ENCODE measurements around the gene FRAS1.

DNA sequence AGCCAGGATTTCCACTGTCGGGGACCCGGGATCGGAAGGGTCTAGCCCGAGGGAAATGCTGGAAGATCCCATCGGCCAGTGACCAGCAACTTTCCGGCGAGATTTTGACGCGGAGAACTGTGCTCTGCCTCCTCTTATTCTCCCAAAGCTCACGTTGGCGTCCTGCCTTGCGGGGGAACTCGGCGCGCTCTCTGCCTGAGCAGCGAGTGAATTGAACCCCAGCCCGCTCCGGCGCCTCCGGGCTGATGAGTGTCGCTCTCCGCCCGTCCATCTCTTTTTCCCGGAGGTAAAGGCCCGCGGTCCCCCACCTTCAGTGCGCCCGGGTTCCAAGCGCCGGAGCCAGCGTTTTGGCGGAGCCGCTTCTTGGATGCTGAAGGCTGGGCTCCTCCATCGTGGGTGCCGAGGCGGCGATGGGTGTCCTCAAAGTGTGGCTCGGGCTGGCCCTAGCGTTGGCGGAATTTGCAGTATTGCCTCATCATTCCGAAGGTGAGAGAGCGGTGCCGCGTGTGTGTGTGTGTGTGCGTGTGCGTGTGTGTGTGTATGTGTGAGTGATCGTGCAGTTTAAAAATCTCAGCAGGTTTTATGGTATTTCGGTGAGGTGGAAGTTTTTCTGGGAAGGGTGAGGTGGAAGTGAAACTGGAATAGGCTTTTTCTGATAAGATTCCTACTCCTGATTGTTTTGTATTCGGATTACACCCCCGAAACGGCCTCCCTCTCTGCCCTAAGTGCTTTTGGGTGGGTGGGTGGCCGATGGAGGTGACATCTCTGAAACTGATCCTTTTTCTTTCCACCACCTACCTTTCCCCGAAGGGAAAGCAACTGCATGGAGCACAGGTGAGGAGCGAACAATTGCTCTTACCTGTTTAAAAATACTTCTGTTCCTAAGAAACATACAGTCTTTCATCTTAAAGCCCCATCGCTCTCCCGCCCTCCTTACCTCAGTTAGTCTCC lies 752 bp downstream of the FRAS1 start:
- TF ChIP-seq, protein P1, sequence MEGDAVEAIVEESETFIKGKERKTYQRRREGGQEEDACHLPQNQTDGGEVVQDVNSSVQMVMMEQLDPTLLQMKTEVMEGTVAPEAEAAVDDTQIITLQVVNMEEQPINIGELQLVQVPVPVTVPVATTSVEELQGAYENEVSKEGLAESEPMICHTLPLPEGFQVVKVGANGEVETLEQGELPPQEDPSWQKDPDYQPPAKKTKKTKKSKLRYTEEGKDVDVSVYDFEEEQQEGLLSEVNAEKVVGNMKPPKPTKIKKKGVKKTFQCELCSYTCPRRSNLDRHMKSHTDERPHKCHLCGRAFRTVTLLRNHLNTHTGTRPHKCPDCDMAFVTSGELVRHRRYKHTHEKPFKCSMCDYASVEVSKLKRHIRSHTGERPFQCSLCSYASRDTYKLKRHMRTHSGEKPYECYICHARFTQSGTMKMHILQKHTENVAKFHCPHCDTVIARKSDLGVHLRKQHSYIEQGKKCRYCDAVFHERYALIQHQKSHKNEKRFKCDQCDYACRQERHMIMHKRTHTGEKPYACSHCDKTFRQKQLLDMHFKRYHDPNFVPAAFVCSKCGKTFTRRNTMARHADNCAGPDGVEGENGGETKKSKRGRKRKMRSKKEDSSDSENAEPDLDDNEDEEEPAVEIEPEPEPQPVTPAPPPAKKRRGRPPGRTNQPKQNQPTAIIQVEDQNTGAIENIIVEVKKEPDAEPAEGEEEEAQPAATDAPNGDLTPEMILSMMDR (IDR thresholded peaks at IDR 0.05), result no peak
- TF ChIP-seq POLR2A (IDR thresholded peaks at IDR 0.05), result no peak

Data from right lobe of liver (tissue), 4 donors.